AG09319 (cell line): ENCODE measurements around the gene FGF22.
"Not testable (repeated sequence)": the region's sequence is repeated elsewhere in the genome, so short reads cannot be mapped to it uniquely, and the experiment has no call there.

ENCODE experiments used
- DNase-seq: peaks from one replicate; pipeline ENCODE4 v3.0.0-alpha.2; 2010; ENCODE audit warnings: low read depth; ENCODE audit errors: extremely low read depth
- TF ChIP-seq, protein P1 (sequence below): IDR thresholded peaks from 2 replicates; pipeline ENCODE4 v1.5.1; 2011; ENCODE audit warnings: low read depth, mild to moderate bottlenecking, inconsistent platforms, low read length, moderate library complexity

Gene FGF22

GRCh38 chr19:664913-665443, 25.3 kb downstream of the FGF22 start:
- TF ChIP-seq, protein P1, sequence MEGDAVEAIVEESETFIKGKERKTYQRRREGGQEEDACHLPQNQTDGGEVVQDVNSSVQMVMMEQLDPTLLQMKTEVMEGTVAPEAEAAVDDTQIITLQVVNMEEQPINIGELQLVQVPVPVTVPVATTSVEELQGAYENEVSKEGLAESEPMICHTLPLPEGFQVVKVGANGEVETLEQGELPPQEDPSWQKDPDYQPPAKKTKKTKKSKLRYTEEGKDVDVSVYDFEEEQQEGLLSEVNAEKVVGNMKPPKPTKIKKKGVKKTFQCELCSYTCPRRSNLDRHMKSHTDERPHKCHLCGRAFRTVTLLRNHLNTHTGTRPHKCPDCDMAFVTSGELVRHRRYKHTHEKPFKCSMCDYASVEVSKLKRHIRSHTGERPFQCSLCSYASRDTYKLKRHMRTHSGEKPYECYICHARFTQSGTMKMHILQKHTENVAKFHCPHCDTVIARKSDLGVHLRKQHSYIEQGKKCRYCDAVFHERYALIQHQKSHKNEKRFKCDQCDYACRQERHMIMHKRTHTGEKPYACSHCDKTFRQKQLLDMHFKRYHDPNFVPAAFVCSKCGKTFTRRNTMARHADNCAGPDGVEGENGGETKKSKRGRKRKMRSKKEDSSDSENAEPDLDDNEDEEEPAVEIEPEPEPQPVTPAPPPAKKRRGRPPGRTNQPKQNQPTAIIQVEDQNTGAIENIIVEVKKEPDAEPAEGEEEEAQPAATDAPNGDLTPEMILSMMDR = peak; percentile 88
- DNase-seq = peak; percentile 27

DNA sequence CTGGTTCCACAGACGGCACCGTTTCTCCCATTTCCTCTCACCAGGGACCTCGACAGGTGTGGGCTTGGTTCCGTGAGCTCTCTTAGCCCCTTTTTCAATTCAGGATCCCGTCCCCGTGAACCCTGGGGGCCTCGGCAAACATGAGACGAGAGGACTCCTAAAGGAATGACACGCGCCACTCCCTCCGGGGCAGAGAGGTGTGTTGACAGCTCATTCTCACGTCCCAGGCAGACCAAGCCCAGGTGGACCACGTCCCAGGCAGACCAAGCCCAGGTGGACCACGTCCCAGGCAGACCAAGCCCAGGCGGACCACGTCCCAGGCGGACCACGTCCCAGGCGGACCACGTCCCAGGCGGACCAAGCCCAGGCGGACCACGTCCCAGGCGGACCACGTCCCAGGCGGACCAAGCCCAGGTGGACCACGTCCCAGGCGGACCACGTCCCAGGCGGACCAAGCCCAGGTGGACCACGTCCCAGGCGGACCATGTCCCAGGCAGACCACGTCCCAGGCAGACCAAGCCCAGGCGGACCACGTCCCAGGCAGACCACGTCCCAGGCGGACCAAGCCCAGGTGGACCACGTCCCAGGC, 27.4 kb downstream of the FGF22 start:
- not testable (repeated sequence) for DNase-seq

DNA sequence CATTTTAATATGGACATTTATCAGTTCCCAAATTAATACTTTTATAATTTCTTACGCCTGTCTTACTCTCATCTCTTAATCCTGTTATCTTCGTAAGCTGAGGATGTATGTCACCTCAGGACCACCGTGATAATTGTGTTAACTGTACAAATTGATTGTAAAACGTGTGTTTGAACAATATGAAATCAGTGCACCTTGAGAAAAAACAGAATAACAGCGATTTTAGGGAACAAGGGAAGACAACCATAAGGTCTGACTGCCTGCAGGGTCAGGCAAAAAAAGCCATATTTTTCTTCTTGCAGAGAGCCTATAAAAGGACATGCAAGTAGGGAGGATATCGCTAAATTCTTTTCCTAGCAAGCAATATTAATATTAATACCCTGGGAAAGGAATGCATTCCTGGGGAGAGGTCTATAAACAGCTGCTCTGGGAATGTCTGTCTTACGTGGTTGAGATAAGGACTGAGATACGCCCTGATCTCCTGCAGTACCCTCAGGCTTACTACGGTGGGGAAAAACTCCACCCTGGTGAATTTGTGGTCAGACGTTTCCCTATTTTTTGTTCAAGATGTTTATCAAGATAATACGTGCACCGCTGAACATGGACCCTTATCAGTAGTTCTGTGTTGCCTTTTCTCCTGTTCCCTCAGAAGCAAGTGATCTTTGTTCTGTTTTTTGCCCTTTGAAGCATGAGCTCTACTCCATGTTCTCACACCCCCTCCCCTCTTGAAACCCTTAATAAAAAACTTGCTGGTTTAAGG, 29.2 kb downstream of the FGF22 start:
- DNase-seq = not testable (repeated sequence)

DNA sequence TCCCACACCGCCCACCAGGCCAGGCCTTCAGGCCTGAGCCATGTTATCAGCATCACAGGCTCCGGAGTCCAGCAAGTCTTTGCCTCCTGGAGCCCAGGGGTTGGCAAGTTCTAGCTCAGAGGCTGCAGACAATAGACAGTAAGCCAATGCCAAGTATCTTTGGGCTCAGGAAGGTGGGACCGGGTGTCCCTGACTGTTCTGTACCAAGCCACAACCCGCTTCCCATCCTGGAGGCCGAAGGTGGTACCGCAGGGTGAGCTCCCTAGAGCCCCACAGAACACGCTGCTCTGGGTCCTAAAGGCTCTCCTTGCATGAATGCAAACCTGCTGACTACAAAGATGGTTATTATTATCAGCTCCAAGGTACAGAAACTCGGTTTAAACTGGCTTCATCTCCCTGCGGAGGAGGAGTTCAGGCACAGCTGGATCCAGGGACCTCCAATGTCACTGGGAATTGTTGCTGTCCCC, 31.0 kb downstream of the FGF22 start:
- TF ChIP-seq, protein P1 = no peak
- DNase-seq = no peak

- no peak for DNase-seq
- TF ChIP-seq, protein P1 = no peak
Observed at GRCh38 chr19:674282-675151, 34.8 kb downstream of the FGF22 start.

- TF ChIP-seq, protein P1 = no peak
- no peak for DNase-seq
Observed at GRCh38 chr19:676007-676338, 36.3 kb downstream of the FGF22 start.

- TF ChIP-seq, protein P1 = no peak
- no peak for DNase-seq
Observed at GRCh38 chr19:676339-677105, 36.8 kb downstream of the FGF22 start, which contains the start of gene FSTL3. Gene FSTL3, plus strand, starts transcription at chr19:676392. Its CDS starts 32 bp downstream, at chr19:676424.
